GM21367 (cell line): Measurements from ENCODE around the gene TANGO2.

Experiments used
- ATAC-seq: cut with Tn5 transposase; IDR thresholded peaks from one replicate; pipeline ENCODE4 v1.9.1; 2021; ENCODE audit not compliant: unreplicated experiment

Gene TANGO2

GRCh38 chr22:20024650-20025397 lies 3.9 kb downstream of the TANGO2 start:
- ATAC-seq = no peak

GRCh38 chr22:20025401-20026203 lies 4.7 kb downstream of the TANGO2 start:
- no peak for ATAC-seq

- ATAC-seq = no peak
Measured at GRCh38 chr22:20026204-20026908, 5.4 kb downstream of the TANGO2 start.

- no peak for ATAC-seq
Measured at GRCh38 chr22:20026996-20027601, 6.2 kb downstream of the TANGO2 start.

GRCh38 chr22:20027966-20028854 lies 7.3 kb downstream of the TANGO2 start:
- ATAC-seq = no peak

GRCh38 chr22:20028855-20029549 lies 8.1 kb downstream of the TANGO2 start:
- ATAC-seq = no peak

- ATAC-seq = no peak
Measured at GRCh38 chr22:20029550-20030225, 8.8 kb downstream of the TANGO2 start.

- ATAC-seq = no peak
Measured at GRCh38 chr22:20031732-20032406, 11.0 kb downstream of the TANGO2 start.

GRCh38 chr22:20032407-20032991 lies 11.6 kb downstream of the TANGO2 start:
- ATAC-seq = no peak

GRCh38 chr22:20033045-20033706 lies 12.3 kb downstream of the TANGO2 start:
- no peak for ATAC-seq

- no peak for ATAC-seq
Measured at GRCh38 chr22:20034143-20034542, 13.2 kb downstream of the TANGO2 start.

GRCh38 chr22:20035375-20036083 lies 14.6 kb downstream of the TANGO2 start:
- no peak for ATAC-seq

GRCh38 chr22:20036084-20036482 lies 15.2 kb downstream of the TANGO2 start:
- no peak for ATAC-seq

GRCh38 chr22:20036535-20037392 lies 15.9 kb downstream of the TANGO2 start:
- no peak for ATAC-seq

GRCh38 chr22:20037419-20037818 lies 16.5 kb downstream of the TANGO2 start:
- no peak for ATAC-seq

GRCh38 chr22:20038574-20038973 lies 17.7 kb downstream of the TANGO2 start:
- no peak for ATAC-seq
